ENCODE results near the gene LSM14A.

DNA sequence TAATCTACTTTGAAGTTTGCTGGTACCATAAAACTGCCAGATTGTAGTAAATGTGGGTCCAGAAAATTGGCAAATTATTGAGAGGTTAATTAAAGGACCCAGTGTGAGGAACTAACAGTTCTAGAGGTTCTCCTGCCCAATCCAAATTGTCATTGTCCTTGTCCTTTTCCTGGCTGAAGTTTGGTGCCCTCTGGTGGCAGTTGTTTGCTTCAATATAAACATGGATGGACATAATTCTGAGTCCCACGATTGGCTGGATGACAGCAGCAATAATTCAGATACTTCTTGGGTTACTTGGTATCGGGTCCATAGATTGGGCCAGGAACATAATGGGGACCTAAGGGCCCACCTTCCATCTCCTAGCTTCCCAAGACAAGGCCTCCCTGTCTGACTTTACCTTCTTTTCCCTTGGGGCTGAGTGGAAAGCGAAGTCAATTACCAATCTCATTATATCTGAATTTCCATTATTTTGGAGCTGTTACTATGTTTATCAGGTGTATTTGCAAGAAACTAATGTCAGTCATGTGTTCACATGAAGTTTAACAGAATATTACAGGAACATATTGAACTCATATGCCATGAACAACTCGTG is 48.3 kb downstream of the LSM14A start:
- peak; percentile 62 for TF ChIP-seq CTCF (IDR thresholded peaks at IDR 0.05; ENCODE audit: low read depth, low read length)
- TF ChIP-seq MYC (IDR thresholded peaks at IDR 0.05; ENCODE audit: low read depth, low read length) = no peak
- TF ChIP-seq POLR2A (IDR thresholded peaks at IDR 0.05; ENCODE audit: extremely low read depth, insufficient read length) = no peak

All from NB4 (cell line).